OCI-LY7 (cell line): ENCODE measurements around the gene PRAME. TPM values are rescaled to one million over a fixed set of nuclear protein-coding genes. Genes with fewer than 3 reads are reported as not detected.
"Not testable (repeated sequence)": the region's sequence is repeated elsewhere in the genome, so short reads cannot be mapped to it uniquely, and the experiment has no call there.

Source experiments
- Bru-seq: library from RNA; stranded (reverse); fragments of 400-500 nt; gene quantifications from one replicate; lab custom pipeline; 2021; lab: Mats Ljungman, UMichigan
- BruChase-seq, 2 experiments: library from RNA; stranded (reverse); fragments of 400-500 nt; gene quantifications; one replicate each; lab custom pipeline; 2021; lab: Mats Ljungman, UMichigan
- BruUV-seq: library from RNA; stranded (reverse); fragments of 400-500 nt; replicated peaks from 2 replicates; lab custom pipeline; 2021; lab: Mats Ljungman, UMichigan
- CTCF ChIA-PET: fragments of 300-600 bp; sonication (Branson Sonifier 250); formaldehyde crosslinking; loops from one replicate; lab custom pipeline; 2022; ENCODE audit warnings: antibody characterized with exemption; ENCODE audit not compliant: unreplicated experiment; lab: Charles Lee
- POLR2A ChIA-PET: fragments of 300-600 bp; sonication (Branson Sonifier 250); formaldehyde crosslinking; loops from one replicate; lab custom pipeline; 2022; ENCODE audit warnings: antibody characterized with exemption; lab: Charles Lee
- DNase-seq: peaks from one replicate; pipeline ENCODE4 v3.0.0-alpha.2; 2015; ENCODE audit warnings: low spot score
- H2AFZ ChIP-seq: fragments of 200-600 bp; sonication (generic), shearing (Covaris generic); 2 replicates; pipeline ENCODE4 v1.6.1; 2014; ENCODE audit warnings: mild to moderate bottlenecking, antibody characterized with exemption, low read length, moderate library complexity
- H3K27ac ChIP-seq: fragments of 200-600 bp; sonication (generic); 2 replicates; pipeline ENCODE4 v1.5.1; 2014; ENCODE audit warnings: mixed run types, low read depth, mild to moderate bottlenecking, moderate library complexity, low read length, inconsistent platforms; ENCODE audit not compliant: poor library complexity, severe bottlenecking
- H3K36me3 ChIP-seq: fragments of 200-600 bp; sonication (generic); 2 replicates; pipeline ENCODE4 v1.6.1; 2014; ENCODE audit warnings: mild to moderate bottlenecking, antibody characterized with exemption, low read length, moderate library complexity, mixed read lengths; ENCODE audit not compliant: insufficient read depth
- H3K4me1 ChIP-seq: fragments of 200-600 bp; sonication (generic); 2 replicates; pipeline ENCODE4 v1.5.1; 2014; ENCODE audit warnings: mild to moderate bottlenecking, low read length; ENCODE audit not compliant: insufficient read depth, poor library complexity, severe bottlenecking
- H3K4me2 ChIP-seq: fragments of 200-600 bp; sonication (generic); 2 replicates; pipeline ENCODE4 v1.6.1; 2014; ENCODE audit warnings: mild to moderate bottlenecking, low read length
- H3K4me3 ChIP-seq: fragments of 200-600 bp; sonication (generic); 2 replicates; pipeline ENCODE4 v1.5.1; 2014; ENCODE audit warnings: mild to moderate bottlenecking, low read depth, low read length; ENCODE audit not compliant: poor library complexity, severe bottlenecking
- H3K79me2 ChIP-seq: fragments of 200-600 bp; sonication (generic); 2 replicates; pipeline ENCODE4 v1.6.1; 2016; ENCODE audit warnings: low read depth, mild to moderate bottlenecking, low read length, moderate library complexity, mixed read lengths; ENCODE audit not compliant: insufficient read depth
- H3K9me2 ChIP-seq: fragments of 200-600 bp; sonication (generic); 2 replicates; pipeline ENCODE4 v1.6.1; 2016; ENCODE audit warnings: mild to moderate bottlenecking, low read length, mixed read lengths; ENCODE audit not compliant: insufficient read depth
- H3K9me3 ChIP-seq: fragments of 200-600 bp; sonication (generic); 2 replicates; pipeline ENCODE4 v1.6.1; 2014; ENCODE audit warnings: mild to moderate bottlenecking, mixed run types, low read length, mixed read lengths
- H4K20me1 ChIP-seq: fragments of 200-600 bp; sonication (generic); 2 replicates; pipeline ENCODE4 v1.6.1; 2014; ENCODE audit warnings: mild to moderate bottlenecking, antibody characterized with exemption, low read length, moderate library complexity, mixed read lengths; ENCODE audit not compliant: insufficient read depth
- EZH2phosphoT487 ChIP-seq: fragments of 200-600 bp; sonication (generic); IDR thresholded peaks from 2 replicates; pipeline ENCODE4 v1.6.1; 2018; ENCODE audit warnings: low read depth, borderline replicate concordance, mild to moderate bottlenecking, mixed run types, antibody characterized with exemption, low read length, moderate library complexity, mixed read lengths
- intact Hi-C: fragments of 100-400 bp; cut with micrococcal nuclease; formaldehyde crosslinking; loops from one replicate; pipeline ENCODE4 v1.10.0; 2022; ENCODE audit not compliant: unreplicated experiment
- long read RNA-seq: library from polyadenylated mRNA; stranded (forward); transcript quantifications from one replicate; pipeline ENCODE4 v2.0.0, GENCODE V29; 2022
- total RNA-seq, 2 experiments: library from RNA; depleted of rRNA in 1 of 2; stranded (reverse); fragments of >200 nt in 1 of 2; shearing (Covaris generic) in 1 of 2; gene quantifications; 2 replicates each; pipeline ENCODE4 v1.2.3, GENCODE V29; 2014 to 2022
- TF ChIP-seq, protein P1 (sequence below): fragments of 200-600 bp; sonication (generic); conservative IDR thresholded peaks from 2 replicates; pipeline ENCODE4 v1.5.1; 2014; ENCODE audit warnings: mild to moderate bottlenecking, antibody characterized with exemption, low read length, moderate library complexity, mixed read lengths

The PRAME gene, protein sequence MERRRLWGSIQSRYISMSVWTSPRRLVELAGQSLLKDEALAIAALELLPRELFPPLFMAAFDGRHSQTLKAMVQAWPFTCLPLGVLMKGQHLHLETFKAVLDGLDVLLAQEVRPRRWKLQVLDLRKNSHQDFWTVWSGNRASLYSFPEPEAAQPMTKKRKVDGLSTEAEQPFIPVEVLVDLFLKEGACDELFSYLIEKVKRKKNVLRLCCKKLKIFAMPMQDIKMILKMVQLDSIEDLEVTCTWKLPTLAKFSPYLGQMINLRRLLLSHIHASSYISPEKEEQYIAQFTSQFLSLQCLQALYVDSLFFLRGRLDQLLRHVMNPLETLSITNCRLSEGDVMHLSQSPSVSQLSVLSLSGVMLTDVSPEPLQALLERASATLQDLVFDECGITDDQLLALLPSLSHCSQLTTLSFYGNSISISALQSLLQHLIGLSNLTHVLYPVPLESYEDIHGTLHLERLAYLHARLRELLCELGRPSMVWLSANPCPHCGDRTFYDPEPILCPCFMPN
- total RNA-seq (2014; rRNA removed; shearing (Covaris generic)) (0.28 and 0.70 TPM in 2 replicates), total RNA-seq (2022) (not detected in 2 replicates), Bru-seq, nascent RNA (not detected), BruChase-seq, experiment 1, labeled RNA remaining after a 6-hour chase (not detected), BruChase-seq, experiment 2, labeled RNA remaining after a 2-hour chase (not detected)
- long read RNA-seq, result 0 reads

- Histone ChIP-seq H3K9me2 (no peaks in the 10 kb centered on the region), H4K20me1 (no peaks in the 10 kb centered on the region), H3K36me3 (no peaks in the 10 kb centered on the region), H3K4me2 (peak within 1 kb of the TSS; percentile 44), H3K27ac (no peak within 1 kb of the TSS), H2AFZ (no peak within 1 kb of the TSS), H3K4me3 (no peak within 1 kb of the TSS), H3K9me3 (no peaks in the 10 kb centered on the region), H3K4me1 (peaks cover 14% of the 10 kb centered on the region), H3K79me2 (no peaks in the 10 kb centered on the region)
- peak; percentile 89 for DNase-seq
- TF ChIP-seq, protein P1, sequence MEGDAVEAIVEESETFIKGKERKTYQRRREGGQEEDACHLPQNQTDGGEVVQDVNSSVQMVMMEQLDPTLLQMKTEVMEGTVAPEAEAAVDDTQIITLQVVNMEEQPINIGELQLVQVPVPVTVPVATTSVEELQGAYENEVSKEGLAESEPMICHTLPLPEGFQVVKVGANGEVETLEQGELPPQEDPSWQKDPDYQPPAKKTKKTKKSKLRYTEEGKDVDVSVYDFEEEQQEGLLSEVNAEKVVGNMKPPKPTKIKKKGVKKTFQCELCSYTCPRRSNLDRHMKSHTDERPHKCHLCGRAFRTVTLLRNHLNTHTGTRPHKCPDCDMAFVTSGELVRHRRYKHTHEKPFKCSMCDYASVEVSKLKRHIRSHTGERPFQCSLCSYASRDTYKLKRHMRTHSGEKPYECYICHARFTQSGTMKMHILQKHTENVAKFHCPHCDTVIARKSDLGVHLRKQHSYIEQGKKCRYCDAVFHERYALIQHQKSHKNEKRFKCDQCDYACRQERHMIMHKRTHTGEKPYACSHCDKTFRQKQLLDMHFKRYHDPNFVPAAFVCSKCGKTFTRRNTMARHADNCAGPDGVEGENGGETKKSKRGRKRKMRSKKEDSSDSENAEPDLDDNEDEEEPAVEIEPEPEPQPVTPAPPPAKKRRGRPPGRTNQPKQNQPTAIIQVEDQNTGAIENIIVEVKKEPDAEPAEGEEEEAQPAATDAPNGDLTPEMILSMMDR, result peak; percentile 96
- no peak for TF ChIP-seq EZH2phosphoT487
- POLR2A ChIA-PET, result no interaction called here
- CTCF ChIA-PET, result no interaction called here
- intact Hi-C loops, result no loop called here
- BruUV-seq, result no TSS peak
These were observed at the start of gene PRAME for GRCh38 chr22:22558972-22559603. PRAME (minus strand) TSS chr22:22559265; CDS start chr22:22556832, 2,433 bp downstream.

DNA sequence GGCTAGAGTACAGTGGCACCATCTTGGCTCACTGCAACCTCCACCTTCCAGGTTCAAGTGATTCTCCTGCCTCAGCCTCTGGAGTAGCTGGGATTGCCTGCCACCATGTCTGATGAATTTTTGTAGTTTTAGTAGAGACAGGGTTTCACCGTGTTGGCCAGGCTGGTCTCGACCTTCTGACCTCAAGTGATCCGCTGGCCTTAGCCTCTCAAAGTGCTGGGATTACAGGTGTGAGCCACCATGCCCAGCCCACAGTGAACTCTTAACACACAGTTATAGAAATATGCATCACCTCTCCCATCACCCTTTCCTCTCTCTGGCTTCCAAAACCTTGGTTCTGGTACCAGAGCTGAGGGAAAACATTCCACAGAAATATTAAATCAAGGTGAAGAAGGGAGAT, 49.0 kb upstream of the PRAME start:
- CTCF ChIA-PET, result interaction anchor here (0.6 kb wide), 1 partner anchor 351 kb away, joined by 3 read pairs; no protein-coding TSS in a partner anchor
- H3K9me3 ChIP-seq, DNase-seq, H3K9me2 ChIP-seq, POLR2A ChIA-PET, intact Hi-C loops, H2AFZ ChIP-seq, H3K27ac ChIP-seq, H3K36me3 ChIP-seq, H3K4me2 ChIP-seq, H3K4me3 ChIP-seq, H4K20me1 ChIP-seq, H3K79me2 ChIP-seq, BruUV-seq: not testable (repeated sequence)
- peaks cover 27% of the 10 kb centered on the region for H3K4me1 ChIP-seq

- Histone ChIP-seq H3K27ac (peak overlapping the region; percentile 63), H2AFZ (no peak overlapping the region), H3K4me1 (peaks cover 29% of the 10 kb centered on the region), H3K4me2 (peak overlapping the region; percentile 72), H3K9me2 (no peaks in the 10 kb centered on the region), H3K4me3 (peak overlapping the region; percentile 25), H3K36me3 (no peaks in the 10 kb centered on the region), H4K20me1 (no peaks in the 10 kb centered on the region), H3K79me2 (no peaks in the 10 kb centered on the region), H3K9me3 (peaks cover 3% of the 10 kb centered on the region; the same call in 1 of the 2 replicates)
- BruUV-seq, result no TSS peak
- ChIA-PET CTCF (interaction anchor here (0.6 kb wide), 1 partner anchor 228 kb away, joined by 4 read pairs; no protein-coding TSS in a partner anchor), POLR2A (no interaction called here)
- intact Hi-C loops, result no loop called here
- no peak for TF ChIP-seq EZH2phosphoT487
- TF ChIP-seq, protein P1, result no peak
- peak; percentile 40 for DNase-seq
These were observed 46.0 kb upstream of the PRAME start for GRCh38 chr22:22605074-22605404.
